22Rv1 (cell line): Measurements from ENCODE around the gene PDE6C.

Experiments used
- H3K27ac ChIP-seq: fragments of 450-650 bp; 2 replicates; pipeline ENCODE4 v1.5.1; 2017
- CTCF ChIP-seq: fragments of 450-650 bp; IDR thresholded peaks from 2 replicates; pipeline ENCODE4 v1.5.1; 2017; ENCODE audit warnings: mild to moderate bottlenecking
- ZFX ChIP-seq: fragments of 450-650 bp; IDR thresholded peaks from 2 replicates; pipeline ENCODE4 v1.6.1; 2017; ENCODE audit warnings: antibody characterized with exemption, borderline replicate concordance

The PDE6C gene

DNA sequence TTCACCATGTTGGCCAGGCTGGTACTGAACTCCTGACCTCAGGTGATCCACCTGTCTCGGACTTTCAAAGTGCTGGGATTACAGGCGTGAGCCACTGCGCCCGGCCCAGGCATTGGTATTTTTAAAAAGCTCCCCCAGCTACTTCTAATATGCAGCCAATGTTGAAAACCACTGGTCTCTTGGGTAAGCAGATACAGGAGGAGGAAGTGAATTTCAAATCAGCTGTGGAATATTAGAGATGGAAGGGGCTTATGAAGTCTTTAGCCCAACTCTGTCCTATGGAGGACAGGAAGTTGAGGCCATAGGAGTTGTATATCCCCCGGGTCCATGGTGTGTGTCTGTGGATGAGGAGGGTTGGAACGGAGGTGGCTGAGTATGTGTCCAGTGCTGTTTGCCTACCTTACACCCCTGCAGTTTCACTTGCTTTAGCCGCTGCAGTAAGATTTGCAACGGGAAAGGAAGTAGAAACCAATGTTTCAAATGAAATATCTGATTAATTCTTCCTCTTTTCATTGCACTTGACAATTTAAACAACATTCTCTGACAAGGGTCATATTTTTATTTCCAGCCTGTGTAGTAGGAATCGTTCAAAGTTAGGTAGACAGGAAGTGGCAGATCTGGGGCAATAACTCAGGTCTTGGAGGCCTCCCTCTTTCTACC, 3.4 kb downstream of the PDE6C start:
- H3K27ac ChIP-seq = no peak overlapping the region
- TF ChIP-seq CTCF (no peak), ZFX (no peak)

- H3K27ac ChIP-seq = no peak overlapping the region
- TF ChIP-seq ZFX (no peak), CTCF (no peak)
Observed at GRCh38 chr10:93620925-93621324, 8.6 kb downstream of the PDE6C start.

DNA sequence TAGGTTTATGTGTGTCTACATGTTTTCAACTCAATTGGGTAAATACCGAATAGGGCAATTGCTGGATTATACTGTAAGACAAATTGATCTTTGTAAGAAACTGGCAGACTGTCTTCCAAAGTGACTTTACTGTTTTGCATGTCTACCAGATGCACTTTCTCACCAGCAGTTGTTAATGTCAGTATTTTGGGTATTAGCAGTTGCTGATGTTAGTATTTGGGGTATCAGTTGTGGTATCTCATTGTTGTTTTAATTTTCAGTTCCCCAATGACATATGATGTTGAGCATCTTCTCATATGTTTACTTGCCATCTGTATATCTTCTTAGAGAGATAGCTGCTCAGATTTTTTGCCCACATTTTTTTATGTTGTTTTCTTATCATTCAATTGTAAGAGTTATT, 10.6 kb downstream of the PDE6C start:
- TF ChIP-seq CTCF (no peak), ZFX (no peak)
- H3K27ac ChIP-seq = no peak overlapping the region

GRCh38 chr10:93628858-93629257, 16.5 kb downstream of the PDE6C start:
- TF ChIP-seq CTCF = no peak
- TF ChIP-seq ZFX = no peak

DNA sequence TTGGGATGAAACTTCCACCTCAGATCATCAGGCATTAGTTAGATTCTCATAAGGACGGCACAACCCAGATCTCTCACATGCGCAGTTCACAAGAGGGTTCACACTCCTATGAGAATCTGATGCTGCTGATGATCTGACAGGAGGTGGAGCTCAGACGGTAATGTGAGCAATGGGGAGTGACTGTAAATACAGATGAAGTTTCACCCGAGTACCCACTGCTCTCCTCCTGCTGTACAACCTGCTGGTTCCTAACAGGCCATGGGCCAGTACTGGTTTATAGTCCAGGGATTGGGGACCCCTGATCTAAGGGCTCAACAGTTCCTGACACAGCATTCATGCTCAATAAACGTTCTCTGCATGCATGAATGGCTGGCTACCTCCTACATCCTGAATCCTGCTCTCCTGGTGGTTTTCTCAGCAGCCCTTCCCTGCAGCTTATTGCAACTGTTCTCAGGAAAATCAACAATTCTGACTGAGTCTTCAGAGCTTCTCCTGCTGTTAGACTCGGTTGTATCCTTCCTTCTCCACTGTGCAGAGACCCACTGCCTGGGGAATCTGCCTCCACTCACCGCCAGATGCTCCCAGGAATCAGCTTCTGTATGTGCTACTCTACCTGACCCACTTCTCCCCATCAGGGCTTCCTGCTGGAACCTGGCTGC, 17.4 kb downstream of the PDE6C start:
- H3K27ac ChIP-seq = no peak overlapping the region
- TF ChIP-seq ZFX = no peak
- TF ChIP-seq CTCF = no peak

More at GRCh38 chr10:93628858-93629257, 16.5 kb downstream of the PDE6C start:
- H3K27ac ChIP-seq = no peak overlapping the region

DNA sequence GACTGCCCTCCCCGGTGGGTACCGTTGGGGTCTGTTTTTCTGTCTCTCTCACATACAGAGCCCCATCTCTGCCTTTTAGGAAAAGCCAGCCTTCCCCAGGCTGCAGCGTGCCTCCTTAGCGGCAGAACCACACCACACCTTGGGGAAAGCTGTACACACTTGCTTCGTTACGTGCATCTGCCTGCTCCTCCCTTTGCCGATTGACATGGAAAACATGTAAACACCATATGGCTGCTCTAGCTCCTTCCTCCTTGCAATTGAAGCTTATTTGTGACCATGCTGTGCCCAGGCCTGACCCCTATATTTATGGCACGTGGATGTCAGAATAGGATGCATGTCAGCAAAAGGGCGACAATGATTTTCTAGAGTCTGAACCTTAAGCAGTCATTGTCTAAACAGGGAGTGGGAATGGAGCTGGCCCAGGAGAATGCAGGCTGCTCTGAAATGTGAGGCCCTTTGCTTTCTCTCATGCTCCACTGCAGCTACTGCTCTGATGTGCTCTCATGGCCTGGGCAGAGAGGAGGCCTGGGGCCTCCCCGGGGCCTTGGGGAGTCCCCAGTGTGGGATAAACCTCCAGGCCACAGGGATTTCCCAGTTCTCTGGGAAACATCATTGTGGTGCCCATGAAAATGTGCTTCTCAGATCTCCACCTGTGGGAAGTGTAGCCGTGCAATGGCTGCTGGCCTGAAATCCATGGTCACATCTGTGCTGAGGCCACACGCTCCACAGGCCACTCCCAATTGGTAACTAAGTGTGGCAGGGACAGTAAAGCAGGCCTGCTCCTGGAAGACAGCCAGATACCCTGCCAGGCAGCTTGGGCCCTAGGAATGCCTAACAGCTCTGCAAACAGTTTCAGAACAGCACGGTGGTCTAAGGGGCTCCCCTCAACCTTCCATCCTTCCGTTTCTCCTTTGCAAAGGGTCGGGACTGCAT, 18.6 kb downstream of the PDE6C start:
- no peak for TF ChIP-seq CTCF
- no peak for TF ChIP-seq ZFX
- no peak overlapping the region for H3K27ac ChIP-seq
